SK-N-SH treated with all-trans-retinoic acid at 6 μM for 48 hours (cell line): ENCODE measurements around the gene NUMBL.

Experiments
- ARNTL ChIP-seq: fragments of 450-650 bp; formaldehyde crosslinking; IDR thresholded peaks from 2 replicates; pipeline ENCODE4 v1.5.0; 2020; ENCODE audit warnings: low read depth, mild to moderate bottlenecking, moderate library complexity, borderline replicate concordance
- BACH2 ChIP-seq: fragments of 250-450 bp; sonication (Bioruptor Pico); IDR thresholded peaks from 2 replicates; pipeline ENCODE4 v1.9.0; 2021; ENCODE audit warnings: mild to moderate bottlenecking, borderline replicate concordance
- CSDC2 ChIP-seq: fragments of 250-450 bp; sonication (Bioruptor Pico); IDR thresholded peaks from 2 replicates; pipeline ENCODE4 v1.5.0; 2020; ENCODE audit warnings: mild to moderate bottlenecking, moderate library complexity
- GLIS3 ChIP-seq: fragments of 250-450 bp; sonication (Bioruptor Pico); IDR thresholded peaks from 2 replicates; pipeline ENCODE4 v1.5.0; 2020; ENCODE audit warnings: mild to moderate bottlenecking, moderate library complexity
- ISL1 ChIP-seq: fragments of 250-450 bp; sonication (Bioruptor Pico); IDR thresholded peaks from 2 replicates; pipeline ENCODE4 v2.1.2; 2022; ENCODE audit warnings: mild to moderate bottlenecking, moderate library complexity
- OSR1 ChIP-seq: fragments of 250-450 bp; sonication (Bioruptor Pico); IDR thresholded peaks from 2 replicates; pipeline ENCODE4 v1.8.0; 2022; ENCODE audit warnings: moderate library complexity, mild to moderate bottlenecking, inconsistent platforms
- SNAI2 ChIP-seq: fragments of 250-450 bp; sonication (Bioruptor Pico); IDR thresholded peaks from 2 replicates; pipeline ENCODE4 v1.5.0; 2020; ENCODE audit warnings: mild to moderate bottlenecking, moderate library complexity
- TCF4 ChIP-seq: fragments of 250-450 bp; sonication (Bioruptor Pico); IDR thresholded peaks from 2 replicates; pipeline ENCODE4 v1.8.0; 2021; ENCODE audit warnings: mild to moderate bottlenecking, moderate library complexity, borderline replicate concordance
- ZFP3 ChIP-seq: fragments of 250-450 bp; sonication (Bioruptor Pico); IDR thresholded peaks from 2 replicates; pipeline ENCODE4 v1.5.0; 2020; ENCODE audit warnings: mild to moderate bottlenecking, moderate library complexity
- ZNF70 ChIP-seq: fragments of 450-650 bp; formaldehyde crosslinking; IDR thresholded peaks from 2 replicates; pipeline ENCODE4 v1.5.0; 2020; ENCODE audit warnings: mild to moderate bottlenecking, moderate library complexity
- ZNF8 ChIP-seq: fragments of 450-650 bp; formaldehyde crosslinking; IDR thresholded peaks from 2 replicates; pipeline ENCODE4 v1.5.0; 2020; ENCODE audit warnings: mild to moderate bottlenecking, moderate library complexity
- TF ChIP-seq, protein P1 (sequence below): fragments of 250-450 bp; sonication (Bioruptor Pico); IDR thresholded peaks from 2 replicates; pipeline ENCODE4 v1.8.0; 2020; ENCODE audit warnings: mild to moderate bottlenecking, moderate library complexity, borderline replicate concordance
- TF ChIP-seq, protein P2 (sequence below): fragments of 250-450 bp; sonication (Bioruptor Pico); IDR thresholded peaks from 2 replicates; pipeline ENCODE4 v1.5.1; 2020; ENCODE audit warnings: low read depth, mild to moderate bottlenecking, moderate library complexity

DNA sequence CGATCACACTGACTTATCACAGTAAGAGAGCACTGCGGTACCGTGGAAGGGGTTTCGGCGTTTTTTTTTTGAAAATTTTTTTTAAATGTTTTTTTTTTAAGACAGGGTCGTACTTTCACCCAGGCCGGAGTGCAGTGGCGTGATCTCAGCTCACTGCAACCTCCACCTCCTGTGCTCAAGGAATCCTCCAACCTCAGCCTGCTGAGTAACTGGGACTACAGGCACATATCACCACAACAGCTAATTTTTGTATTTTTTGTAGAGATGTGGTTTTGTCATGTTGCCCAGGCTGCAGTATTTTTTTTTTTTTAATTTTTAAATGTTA is 70.3 kb downstream of the NUMBL start:
- no peak for TF ChIP-seq BACH2 (CRISPR knock-in tag)
- TF ChIP-seq, protein P1, sequence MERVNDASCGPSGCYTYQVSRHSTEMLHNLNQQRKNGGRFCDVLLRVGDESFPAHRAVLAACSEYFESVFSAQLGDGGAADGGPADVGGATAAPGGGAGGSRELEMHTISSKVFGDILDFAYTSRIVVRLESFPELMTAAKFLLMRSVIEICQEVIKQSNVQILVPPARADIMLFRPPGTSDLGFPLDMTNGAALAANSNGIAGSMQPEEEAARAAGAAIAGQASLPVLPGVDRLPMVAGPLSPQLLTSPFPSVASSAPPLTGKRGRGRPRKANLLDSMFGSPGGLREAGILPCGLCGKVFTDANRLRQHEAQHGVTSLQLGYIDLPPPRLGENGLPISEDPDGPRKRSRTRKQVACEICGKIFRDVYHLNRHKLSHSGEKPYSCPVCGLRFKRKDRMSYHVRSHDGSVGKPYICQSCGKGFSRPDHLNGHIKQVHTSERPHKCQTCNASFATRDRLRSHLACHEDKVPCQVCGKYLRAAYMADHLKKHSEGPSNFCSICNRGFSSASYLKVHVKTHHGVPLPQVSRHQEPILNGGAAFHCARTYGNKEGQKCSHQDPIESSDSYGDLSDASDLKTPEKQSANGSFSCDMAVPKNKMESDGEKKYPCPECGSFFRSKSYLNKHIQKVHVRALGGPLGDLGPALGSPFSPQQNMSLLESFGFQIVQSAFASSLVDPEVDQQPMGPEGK (CRISPR knock-in tag), result no peak
- TF ChIP-seq ARNTL (CRISPR knock-in tag), result no peak
- TF ChIP-seq ISL1 (CRISPR knock-in tag), result no peak
- TF ChIP-seq CSDC2 (CRISPR knock-in tag), result no peak
- no peak for TF ChIP-seq ZNF70
- no peak for TF ChIP-seq TCF4 (CRISPR knock-in tag)
- TF ChIP-seq ZNF8, result no peak
- TF ChIP-seq, protein P2, sequence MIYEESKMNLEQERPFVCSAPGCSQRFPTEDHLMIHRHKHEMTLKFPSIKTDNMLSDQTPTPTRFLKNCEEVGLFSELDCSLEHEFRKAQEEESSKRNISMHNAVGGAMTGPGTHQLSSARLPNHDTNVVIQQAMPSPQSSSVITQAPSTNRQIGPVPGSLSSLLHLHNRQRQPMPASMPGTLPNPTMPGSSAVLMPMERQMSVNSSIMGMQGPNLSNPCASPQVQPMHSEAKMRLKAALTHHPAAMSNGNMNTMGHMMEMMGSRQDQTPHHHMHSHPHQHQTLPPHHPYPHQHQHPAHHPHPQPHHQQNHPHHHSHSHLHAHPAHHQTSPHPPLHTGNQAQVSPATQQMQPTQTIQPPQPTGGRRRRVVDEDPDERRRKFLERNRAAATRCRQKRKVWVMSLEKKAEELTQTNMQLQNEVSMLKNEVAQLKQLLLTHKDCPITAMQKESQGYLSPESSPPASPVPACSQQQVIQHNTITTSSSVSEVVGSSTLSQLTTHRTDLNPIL (CRISPR knock-in tag), result no peak
- TF ChIP-seq GLIS3 (CRISPR knock-in tag), result no peak
- TF ChIP-seq SNAI2 (CRISPR knock-in tag), result no peak
- no peak for TF ChIP-seq ZFP3 (CRISPR knock-in tag)
- no peak for TF ChIP-seq OSR1
